HG02938 (cell line): ENCODE measurements around the gene RPS6KA2.
"Not testable (repeated sequence)": the region's sequence is repeated elsewhere in the genome, so short reads cannot be mapped to it uniquely, and the experiment has no call there.

ENCODE experiments used
- ATAC-seq: cut with Tn5 transposase; IDR thresholded peaks from one replicate; pipeline ENCODE4 v1.9.1; 2021; ENCODE audit warnings: mild to moderate bottlenecking, moderate library complexity; ENCODE audit not compliant: unreplicated experiment

Gene RPS6KA2

GRCh38 chr6:166386111-166386510, 240.9 kb downstream of the RPS6KA2 start:
- ATAC-seq: no peak

GRCh38 chr6:166383802-166384363, 243.2 kb downstream of the RPS6KA2 start:
- peak; percentile 17 for ATAC-seq

GRCh38 chr6:166382933-166383801, 243.9 kb downstream of the RPS6KA2 start, which contains the start of gene MPC1:
MPC1 (minus strand) TSS chr6:166382940; CDS start chr6:166382876, 64 bp downstream.
- peak; percentile 79 for ATAC-seq

GRCh38 chr6:166382500-166382932, 244.5 kb downstream of the RPS6KA2 start:
- ATAC-seq: peak; percentile 7

GRCh38 chr6:166381733-166382499, 245.1 kb downstream of the RPS6KA2 start:
- ATAC-seq: peak; percentile 47

- ATAC-seq: no peak
These were observed 245.7 kb downstream of the RPS6KA2 start for GRCh38 chr6:166381381-166381732.

- no peak for ATAC-seq
These were observed 247.3 kb downstream of the RPS6KA2 start for GRCh38 chr6:166379800-166380199.

- ATAC-seq: no peak
These were observed 247.9 kb downstream of the RPS6KA2 start for GRCh38 chr6:166379103-166379586.

- ATAC-seq: no peak
These were observed 249.3 kb downstream of the RPS6KA2 start for GRCh38 chr6:166377721-166378120.

GRCh38 chr6:166375013-166375412, 252.0 kb downstream of the RPS6KA2 start:
- ATAC-seq: no peak

- no peak for ATAC-seq
These were observed 256.6 kb downstream of the RPS6KA2 start for GRCh38 chr6:166370489-166370888.

GRCh38 chr6:166369782-166370181, 257.3 kb downstream of the RPS6KA2 start:
- no peak for ATAC-seq

- no peak for ATAC-seq
These were observed 260.1 kb downstream of the RPS6KA2 start for GRCh38 chr6:166366921-166367320.

- no peak for ATAC-seq
These were observed 261.2 kb downstream of the RPS6KA2 start for GRCh38 chr6:166365806-166366205.

GRCh38 chr6:166365221-166365620, 261.8 kb downstream of the RPS6KA2 start:
- no peak for ATAC-seq

GRCh38 chr6:166364456-166364855, 262.6 kb downstream of the RPS6KA2 start:
- no peak for ATAC-seq

- not testable (repeated sequence) for ATAC-seq
These were observed 264.6 kb downstream of the RPS6KA2 start for GRCh38 chr6:166362427-166362826.

- ATAC-seq: no peak
These were observed 266.0 kb downstream of the RPS6KA2 start for GRCh38 chr6:166361077-166361429.

- no peak for ATAC-seq
These were observed 266.6 kb downstream of the RPS6KA2 start for GRCh38 chr6:166360243-166361076.
